T-helper 2 cell treated with Interferon-gamma antibody and Interleukin-4, amounts not matched to agents 100 ng/mL and 5 ng/mL, for 36 hours (primary cell): Measurements from ENCODE around the gene UBE2F. TPM values are rescaled to one million over a fixed set of nuclear protein-coding genes. Genes with fewer than 3 reads are reported as not detected.
"Not testable (repeated sequence)": the region's sequence is repeated elsewhere in the genome, so short reads cannot be mapped to it uniquely, and the experiment has no call there.

Experiments used
- intact Hi-C: fragments of 100-400 bp; cut with micrococcal nuclease; formaldehyde crosslinking; loops from one replicate; pipeline ENCODE4 v1.15.1; 2023
- total RNA-seq: library from RNA; stranded (reverse); gene quantifications from 2 replicates; pipeline ENCODE4 v1.2.3, GENCODE V29; 2022

UBE2F gene
- total RNA-seq, 1 donor from 2014 or later = 92.7 TPM

GRCh38 chr2:238042090-238042489 lies 75.3 kb downstream of the UBE2F start:
- intact Hi-C loops = no loop called here

DNA sequence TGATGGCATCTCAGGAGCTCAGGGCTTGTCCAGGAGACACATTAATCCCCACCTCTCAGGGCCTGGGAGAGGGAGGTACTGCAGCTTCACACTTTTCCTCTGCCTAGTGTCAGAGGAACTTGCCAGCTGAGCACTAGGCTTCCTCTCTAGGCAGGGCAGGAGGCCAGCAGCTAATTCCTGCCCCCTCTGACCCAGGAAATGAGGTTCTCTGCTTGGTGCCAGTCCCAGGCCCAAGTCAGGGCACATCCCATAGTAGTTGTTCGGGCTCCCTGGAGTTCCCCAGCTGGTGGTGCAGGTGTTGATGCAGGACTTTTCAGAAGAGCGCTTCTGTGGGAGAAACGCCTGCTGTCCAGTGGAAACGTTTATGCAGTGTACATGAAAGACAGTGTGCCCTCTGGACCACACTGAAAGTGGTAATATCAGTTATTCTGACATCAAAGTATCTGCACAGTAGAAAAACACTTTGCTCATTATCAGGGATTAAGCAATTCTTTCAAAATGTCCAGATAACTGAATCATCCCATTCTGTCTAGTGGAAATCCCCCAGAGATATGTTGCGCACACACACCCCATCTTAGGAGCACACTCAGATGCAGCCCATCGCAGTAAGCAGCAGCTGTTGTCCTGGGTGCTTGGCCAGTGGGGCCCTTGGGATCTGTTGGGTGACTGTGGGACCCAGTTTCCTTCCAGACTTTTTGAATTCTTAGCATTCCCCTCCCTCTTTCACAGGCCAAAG lies 76.2 kb downstream of the UBE2F start:
- intact Hi-C loops = no loop called here

DNA sequence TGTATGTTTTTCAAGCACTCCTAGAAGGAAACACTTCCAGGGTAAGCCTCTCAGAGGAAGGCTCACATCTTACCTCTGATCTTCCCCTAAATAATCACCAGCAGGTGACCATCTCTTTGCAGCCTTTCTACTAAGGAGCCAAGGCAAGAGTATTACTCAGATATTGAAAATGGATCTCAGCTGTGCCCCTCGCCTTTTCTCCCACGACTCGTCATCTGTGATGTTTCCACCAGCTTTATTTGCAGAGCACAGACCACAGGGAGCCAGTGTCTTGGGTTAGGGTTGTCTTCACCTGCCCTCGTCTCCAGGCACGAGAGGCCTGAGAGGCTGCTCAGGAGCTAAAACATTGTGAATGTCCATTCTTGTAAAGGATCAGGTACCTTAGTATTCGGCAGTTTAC lies 77.0 kb downstream of the UBE2F start:
- intact Hi-C loops = no loop called here

- intact Hi-C loops = no loop called here
Observed at GRCh38 chr2:238045575-238045974, 78.8 kb downstream of the UBE2F start.

GRCh38 chr2:238046725-238047270 lies 80.0 kb downstream of the UBE2F start:
- intact Hi-C loops = no loop called here

- intact Hi-C loops = no loop called here
Observed at GRCh38 chr2:238053191-238053776, 86.5 kb downstream of the UBE2F start.

GRCh38 chr2:238055841-238056240 lies 89.0 kb downstream of the UBE2F start:
- intact Hi-C loops = no loop called here

DNA sequence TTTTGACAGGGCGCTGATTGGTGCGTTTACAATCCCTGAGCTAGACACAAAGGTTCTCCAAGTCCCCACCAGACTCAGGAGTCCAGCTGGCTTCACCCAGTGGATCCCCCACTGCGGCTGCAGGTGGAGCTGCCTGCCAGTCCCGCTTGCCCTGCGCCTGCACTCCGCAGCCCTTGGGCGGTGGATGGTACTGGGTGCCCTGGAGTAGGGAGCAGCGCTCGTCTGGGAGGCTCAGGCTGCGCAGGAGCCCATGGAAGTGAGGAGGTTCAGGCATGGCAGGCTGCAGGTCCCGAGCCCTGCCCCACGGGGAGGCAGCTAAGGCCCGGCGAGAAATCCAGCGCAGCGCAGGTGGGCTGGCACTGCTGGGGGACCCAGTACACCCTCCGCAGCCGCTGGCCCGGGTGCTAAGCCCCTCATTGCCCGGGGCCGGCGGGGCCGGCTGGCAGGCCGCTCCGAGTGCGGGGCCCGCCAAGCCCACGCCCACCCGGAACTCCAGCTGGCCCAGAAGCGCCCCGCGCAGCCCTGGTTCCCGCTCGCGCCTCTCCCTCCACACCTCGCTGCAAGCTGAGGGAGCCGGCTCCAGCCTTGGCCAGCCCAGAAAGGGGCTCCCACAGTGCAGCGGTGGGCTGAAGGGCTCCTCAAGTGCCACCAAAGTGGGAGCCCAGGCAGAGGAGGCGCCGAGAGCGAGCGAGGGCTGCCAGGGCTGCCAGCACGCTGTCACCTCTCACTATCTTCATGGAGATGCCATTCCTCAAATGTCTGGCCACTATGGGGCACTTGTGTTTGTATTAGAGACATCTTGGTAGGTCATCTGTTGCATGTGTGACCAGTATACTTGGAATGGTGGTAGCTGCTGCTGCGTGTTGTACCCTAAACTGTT lies 91.1 kb downstream of the UBE2F start:
- intact Hi-C loops = not testable (repeated sequence)

DNA sequence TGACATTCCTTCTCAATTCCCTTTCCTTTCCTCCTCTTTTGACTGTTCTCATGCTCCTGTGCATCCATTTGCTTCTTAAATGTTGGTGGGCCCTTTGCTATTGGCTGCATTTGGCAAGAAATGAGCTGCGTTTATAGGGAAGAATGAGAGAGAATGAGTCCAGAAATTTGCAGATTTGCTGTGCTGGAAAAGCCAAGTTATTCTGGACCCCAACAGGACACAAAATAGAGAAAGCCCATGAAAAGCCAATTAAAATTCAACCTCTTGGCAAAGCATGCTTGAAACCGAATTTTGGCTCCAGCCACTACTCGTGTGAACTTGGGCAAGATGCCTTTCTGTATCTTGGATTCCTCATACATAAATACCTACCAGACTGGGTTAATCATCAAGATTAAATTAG lies 92.7 kb downstream of the UBE2F start:
- intact Hi-C loops = no loop called here

GRCh38 chr2:238060096-238060541 lies 93.3 kb downstream of the UBE2F start:
- intact Hi-C loops = loop anchor here (1.0 to 2.0 kb wide), 7 partner anchors 62 to 367 kb away; partner anchors contain the start of genes HES6, ILKAP and PER2

DNA sequence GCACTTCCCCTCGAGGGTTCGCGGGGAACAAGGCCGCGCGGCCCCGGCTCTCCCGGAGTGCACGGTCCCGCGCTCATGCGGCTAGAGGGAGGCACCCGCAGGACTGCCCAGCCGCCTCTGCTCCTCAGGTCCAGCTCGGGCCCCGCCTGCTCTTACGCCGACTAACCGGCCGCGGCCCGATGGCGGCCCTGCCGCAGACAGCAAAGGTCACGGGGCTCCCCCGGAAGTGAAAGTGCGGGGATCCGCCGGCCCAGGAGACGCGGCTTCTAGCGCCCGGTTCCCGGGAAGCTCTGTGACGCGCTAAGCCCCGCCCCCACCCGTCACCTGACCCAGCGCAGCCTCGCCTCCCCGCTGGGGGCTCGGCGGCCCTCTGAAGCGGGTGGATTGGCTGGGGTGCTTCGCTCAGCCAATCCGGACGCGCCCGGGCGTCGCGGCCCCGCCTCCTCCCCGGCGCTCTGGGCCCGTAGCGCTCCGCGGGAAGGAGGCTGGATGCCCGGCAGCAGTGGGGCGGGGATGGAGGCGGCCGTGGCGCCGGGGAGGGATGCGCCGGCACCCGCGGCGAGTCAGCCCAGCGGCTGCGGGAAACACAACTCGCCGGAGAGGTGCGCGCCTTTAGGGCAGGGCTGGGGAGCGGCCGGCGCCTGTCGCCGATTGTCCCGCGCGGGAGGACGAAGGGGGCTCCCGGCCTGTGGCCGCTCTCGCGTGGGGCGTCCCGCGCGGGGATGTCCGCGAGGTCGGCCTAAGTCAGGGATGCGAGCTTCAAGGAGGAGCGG lies 93.9 kb downstream of the UBE2F start, which contains the start of gene SCLY:
Gene SCLY, plus strand, starts transcription at position 460 of the 773 bp plus-strand sequence. Its CDS starts 54 bp downstream, at position 514.
- intact Hi-C loops = loop anchor here (1.0 to 2.0 kb wide), 7 partner anchors 62 to 368 kb away; partner anchors contain the start of genes HES6, ILKAP and PER2

GRCh38 chr2:238061315-238062202 lies 94.7 kb downstream of the UBE2F start:
- intact Hi-C loops = loop anchor here (2.0 kb wide), 4 partner anchors 139 to 369 kb away; partner anchors contain the start of genes ILKAP and PER2

- intact Hi-C loops = no loop called here
Observed at GRCh38 chr2:238063414-238064189, 96.8 kb downstream of the UBE2F start.

DNA sequence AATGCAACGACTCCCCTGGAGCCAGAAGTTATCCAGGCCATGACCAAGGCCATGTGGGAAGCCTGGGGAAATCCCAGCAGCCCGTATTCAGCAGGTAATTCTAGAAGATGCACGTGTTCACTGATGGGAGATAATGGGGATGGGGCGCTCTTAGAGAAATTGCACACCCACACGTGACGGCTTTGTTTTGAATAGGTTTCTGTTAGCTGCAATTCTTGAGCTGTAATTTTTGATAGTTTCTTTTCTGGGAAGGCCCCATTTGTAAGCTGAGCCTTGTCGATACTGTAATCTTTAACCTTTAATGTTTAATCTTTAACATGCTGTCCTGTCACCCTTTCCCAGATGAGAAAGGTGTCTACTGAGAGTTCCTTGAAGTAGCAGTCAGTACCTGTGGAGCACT lies 97.6 kb downstream of the UBE2F start:
- intact Hi-C loops = no loop called here

DNA sequence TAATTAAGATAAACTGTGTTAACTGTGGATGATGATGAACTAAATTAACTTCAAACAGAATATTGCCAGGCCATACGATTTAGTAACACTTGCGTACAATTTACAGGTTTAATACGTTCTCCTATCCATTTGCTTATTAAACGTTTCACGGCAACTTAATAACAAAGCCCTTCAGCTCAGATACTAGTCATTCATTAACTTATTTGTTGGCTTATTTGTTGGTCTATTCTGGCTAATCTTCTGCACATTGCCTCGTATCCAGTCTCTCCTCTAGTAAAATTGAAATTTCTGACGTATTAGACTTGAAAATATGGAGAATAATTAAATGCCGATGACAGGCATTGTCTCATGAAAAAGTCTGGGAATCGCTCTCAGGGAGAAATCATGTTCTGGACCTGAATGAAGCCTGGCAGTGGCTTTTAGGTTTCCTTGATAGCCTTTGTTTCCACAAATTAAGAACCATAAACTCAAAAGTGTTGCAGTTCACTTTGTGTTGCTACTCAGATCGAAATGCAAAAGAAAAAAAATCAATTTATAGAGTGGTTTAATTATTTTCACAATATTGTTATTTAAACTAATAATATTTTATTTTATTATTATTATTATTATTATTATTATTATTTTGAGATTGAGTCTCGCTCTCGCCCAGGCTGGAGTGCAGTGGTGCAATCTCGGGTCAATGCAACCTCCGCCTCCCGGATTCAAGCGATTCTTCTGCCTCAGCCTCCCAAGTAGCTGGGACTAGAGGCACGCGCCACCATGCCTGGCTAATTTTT lies 98.4 kb downstream of the UBE2F start:
- intact Hi-C loops = no loop called here

DNA sequence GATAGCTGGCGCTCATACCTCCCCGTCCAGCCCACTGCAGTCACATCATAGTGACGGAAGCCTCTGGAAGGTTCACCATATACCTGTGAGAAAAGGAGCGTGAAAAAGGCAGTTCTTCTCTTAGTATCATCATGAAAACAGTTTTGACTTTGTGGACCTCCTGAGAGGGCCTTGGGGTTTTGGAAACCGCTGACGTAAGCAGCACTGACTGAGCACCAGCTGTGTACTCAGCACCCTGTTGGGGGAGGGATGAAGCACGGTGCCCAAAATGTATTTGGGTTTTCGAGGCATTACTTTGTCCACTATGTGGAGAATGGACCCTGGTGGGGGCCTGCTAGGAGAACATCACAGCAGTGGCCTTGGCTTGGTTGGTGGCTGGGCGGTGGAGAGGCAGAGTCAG lies 99.4 kb downstream of the UBE2F start:
- intact Hi-C loops = no loop called here

GRCh38 chr2:238066718-238067117 lies 99.9 kb downstream of the UBE2F start:
- intact Hi-C loops = not testable (repeated sequence)

GRCh38 chr2:238067939-238068338 lies 101.1 kb downstream of the UBE2F start:
- intact Hi-C loops = no loop called here
